Prostate gland (tissue), 2 donors: ENCODE data around the gene PTPN1.

Experiments used
- CTCF ChIP-seq, 4 experiments: fragments of 200-600 bp in 2 of 4; fragments of 450-650 bp in 2 of 4; sonication (generic) in 2 of 4; IDR thresholded peaks; 1 replicate in 3 of 4; 2 replicates in 1 of 4; pipeline ENCODE4 v1.5.1; 2016 to 2019; ENCODE audit warnings: antibody characterized with exemption in 4 of 4, mild to moderate bottlenecking in 2 of 4, moderate library complexity in 2 of 4
- POLR2A ChIP-seq: fragments of 450-650 bp; IDR thresholded peaks from one replicate; pipeline ENCODE4 v1.6.1; 2016; ENCODE audit warnings: antibody characterized with exemption, mild to moderate bottlenecking
- POLR2AphosphoS5 ChIP-seq: sonication (generic); formaldehyde crosslinking; IDR thresholded peaks from one replicate; pipeline ENCODE4 v1.6.1; 2017; ENCODE audit warnings: antibody characterized with exemption

GRCh38 chr20:50535162-50535561, 25.0 kb downstream of the PTPN1 start:
- TF ChIP-seq CTCF (IDR thresholded peaks at IDR 0.05) (no peak), POLR2AphosphoS5 (no peak), POLR2A (no peak)
